WI38 (cell line): ENCODE results near the gene CD27.
A peak's percentile ranks its signal among the peaks of the same experiment; 100 is the strongest.
"Not testable (repeated sequence)": the region's sequence is repeated elsewhere in the genome, so short reads cannot be mapped to it uniquely, and the experiment has no call there.

Source experiments
- H3K4me3 ChIP-seq: 2 replicates; pipeline ENCODE4 v1.5.1; 2011; ENCODE audit warnings: low read depth, mild to moderate bottlenecking, control low read depth, low read length
- CTCF ChIP-seq: IDR thresholded peaks from 2 replicates; pipeline ENCODE4 v1.5.1; 2012; ENCODE audit warnings: low read depth, mild to moderate bottlenecking, control low read depth, low read length

CD27 gene

GRCh38 chr12:6478416-6478815, 33.7 kb downstream of the CD27 start:
- no peak overlapping the region for H3K4me3 ChIP-seq
- TF ChIP-seq CTCF: no peak

GRCh38 chr12:6488240-6488639, 43.5 kb downstream of the CD27 start:
- H3K4me3 ChIP-seq: no peak overlapping the region
- TF ChIP-seq CTCF: no peak

- no peak for TF ChIP-seq CTCF
- no peak overlapping the region for H3K4me3 ChIP-seq
Observed at GRCh38 chr12:6489449-6489848, 44.7 kb downstream of the CD27 start.

- not testable (repeated sequence) for H3K4me3 ChIP-seq
Observed at GRCh38 chr12:6490673-6491072, 45.9 kb downstream of the CD27 start.

- H3K4me3 ChIP-seq: peak within 1 kb of the TSS; percentile 98
- TF ChIP-seq CTCF: no peak
Observed at GRCh38 chr12:6492838-6493496, 48.2 kb downstream of the CD27 start, which contains the start of gene MRPL51. MRPL51 (minus strand) TSS chr12:6493262; CDS start chr12:6493136, 126 bp downstream.

GRCh38 chr12:6493497-6494257, 48.9 kb downstream of the CD27 start, which contains the start of gene NCAPD2:
NCAPD2 (plus strand) TSS chr12:6494102; CDS start chr12:6495099, 997 bp downstream.
- TF ChIP-seq CTCF: 0 out of 2 replicates have a peak, but pooled peaks have one; percentile 18
- H3K4me3 ChIP-seq: peak within 1 kb of the TSS; percentile 98

GRCh38 chr12:6494258-6494743, 49.5 kb downstream of the CD27 start:
- peak overlapping the region; percentile 98 for H3K4me3 ChIP-seq
- no peak for TF ChIP-seq CTCF
